Panc1 (cell line): Measurements from ENCODE around the gene CMTM4. TPM values are rescaled to one million over a fixed set of nuclear protein-coding genes. Genes with fewer than 3 reads are reported as not detected.
"Not testable (repeated sequence)": the region's sequence is repeated elsewhere in the genome, so short reads cannot be mapped to it uniquely, and the experiment has no call there.

Source experiments
- ATAC-seq: fragments of 200-7000 bp; cut with Tn5 transposase; 2 replicates; pipeline ENCODE4 v1.9.1; 2020; ENCODE audit warnings: mild to moderate bottlenecking, moderate library complexity
- BruUV-seq: library from RNA; stranded (reverse); fragments of 400-500 nt; replicated peaks from 2 replicates; lab custom pipeline; 2021; lab: Mats Ljungman, UMichigan
- CTCF ChIA-PET: fragments of 300-600 bp; sonication (Branson Sonifier 250); formaldehyde crosslinking; loops from one replicate; lab custom pipeline; 2022; ENCODE audit warnings: antibody characterized with exemption; lab: Charles Lee
- POLR2A ChIA-PET: fragments of 300-600 bp; sonication (Branson Sonifier 250); formaldehyde crosslinking; loops from one replicate; lab custom pipeline; 2022; ENCODE audit warnings: antibody characterized with exemption; lab: Charles Lee
- DNase-seq: peaks from one replicate; pipeline ENCODE4 v3.0.0-alpha.2; 2010; ENCODE audit warnings: low read depth, low spot score
- H3K27ac ChIP-seq: 2 replicates; pipeline ENCODE4 v1.5.1; 2011; ENCODE audit warnings: mild to moderate bottlenecking, low read length, inconsistent platforms
- H3K27me3 ChIP-seq: fragments of 200-500 bp; sonication (Bioruptor generic); 2 replicates; pipeline ENCODE4 v1.6.0; 2014; ENCODE audit warnings: low read length, inconsistent platforms; ENCODE audit not compliant: control insufficient read depth, insufficient read depth
- H3K36me3 ChIP-seq: fragments of 200-500 bp; sonication (Bioruptor generic); 2 replicates; pipeline ENCODE4 v1.5.1; 2014; ENCODE audit warnings: inconsistent platforms, mild to moderate bottlenecking, low read length, moderate library complexity; ENCODE audit not compliant: control insufficient read depth, insufficient read depth
- H3K4me1 ChIP-seq: 2 replicates; pipeline ENCODE4 v1.5.1; 2011; ENCODE audit warnings: inconsistent platforms, mild to moderate bottlenecking, low read length, moderate library complexity; ENCODE audit not compliant: control insufficient read depth, insufficient read depth
- H3K4me3 ChIP-seq, 2 experiments: 2 replicates each; pipeline ENCODE4 v1.5.1; 2011 to 2012; ENCODE audit warnings: low read depth in 2 of 2, low read length in 2 of 2, mild to moderate bottlenecking in 2 of 2, inconsistent platforms in 1 of 2, moderate library complexity in 1 of 2
- H3K9me3 ChIP-seq: fragments of 200-500 bp; sonication (Bioruptor generic); 2 replicates; pipeline ENCODE4 v1.5.1; 2014; ENCODE audit warnings: low read depth, mild to moderate bottlenecking, inconsistent platforms, low read length, moderate library complexity; ENCODE audit not compliant: control insufficient read depth, insufficient read depth
- CTCF ChIP-seq: fragments of 450-650 bp; IDR thresholded peaks from 2 replicates; pipeline ENCODE4 v1.5.1; 2017; ENCODE audit warnings: mild to moderate bottlenecking
- POLR2AphosphoS5 ChIP-seq: IDR thresholded peaks from 2 replicates; pipeline ENCODE4 v1.6.1; 2012; ENCODE audit warnings: mild to moderate bottlenecking, low read depth, low read length, moderate library complexity
- REST ChIP-seq, 2 experiments: IDR thresholded peaks; 2 replicates each; pipeline ENCODE4 v1.6.1; 2011 to 2012; ENCODE audit warnings: low read depth in 2 of 2, control low read depth in 1 of 2, low read length in 1 of 2, mild to moderate bottlenecking in 1 of 2, moderate library complexity in 1 of 2; ENCODE audit not compliant: insufficient read depth in 1 of 2
- SIN3A ChIP-seq: IDR thresholded peaks from 2 replicates; pipeline ENCODE4 v1.6.1; 2012; ENCODE audit warnings: low read depth, mild to moderate bottlenecking, low read length, moderate library complexity, borderline replicate concordance; ENCODE audit not compliant: insufficient read depth
- TCF7L2 ChIP-seq: IDR thresholded peaks from 2 replicates; pipeline ENCODE4 v1.6.1; 2011; ENCODE audit warnings: mild to moderate bottlenecking, low read depth, low read length, inconsistent platforms
- in situ Hi-C: cut with HindIII; loops from 2 replicates; pipeline ENCODE4 v1.10.0; 2016; ENCODE audit warnings: low sequenced_read_pairs, low pct_unique_long_range_greater_than_20kb
- intact Hi-C: fragments of 100-400 bp; cut with micrococcal nuclease; formaldehyde crosslinking; loops from one replicate; pipeline ENCODE4 v1.10.0; 2022; ENCODE audit not compliant: unreplicated experiment
- total RNA-seq: library from RNA; stranded (reverse); gene quantifications from one replicate; pipeline ENCODE4 v1.2.1, GENCODE V29; 2021; ENCODE audit not compliant: unreplicated experiment

Gene CMTM4
- total RNA-seq, 1 experiment from 2014 or later, result 51.9 TPM

GRCh38 chr16:66629856-66630255, 66.7 kb downstream of the CMTM4 start:
- Histone ChIP-seq H3K27me3 (no peaks in the 10 kb centered on the region), H3K36me3 (no peaks in the 10 kb centered on the region), H3K4me1 (no peaks in the 10 kb centered on the region), H3K27ac (no peak overlapping the region), H3K4me3 (no peak overlapping the region), H3K9me3 (no peaks in the 10 kb centered on the region)
- CTCF ChIA-PET, result no interaction called here
- in situ Hi-C loops, result no loop called here
- POLR2A ChIA-PET, result interaction anchor here (0.5 kb wide), 1 partner anchor 16 kb away, joined by 3 read pairs; no protein-coding TSS in a partner anchor
- DNase-seq, result no peak
- intact Hi-C loops, result no loop called here
- BruUV-seq, result no TSS peak
- no peak for ATAC-seq
- TF ChIP-seq REST (IDR thresholded peaks at IDR 0.05; ENCODE audit: insufficient read depth in 1 of 2, low read depth in 2 of 2, low read length in 1 of 2) (no peak), SIN3A (no peak), CTCF (no peak), TCF7L2 (no peak), POLR2AphosphoS5 (no peak)

- CTCF ChIA-PET, ATAC-seq, BruUV-seq, POLR2A ChIA-PET, H3K27ac ChIP-seq, H3K27me3 ChIP-seq, H3K36me3 ChIP-seq, H3K9me3 ChIP-seq, in situ Hi-C loops, H3K4me1 ChIP-seq, intact Hi-C loops, H3K4me3 ChIP-seq, DNase-seq: not testable (repeated sequence)
Measured at GRCh38 chr16:66627611-66628378, 68.7 kb downstream of the CMTM4 start.

DNA sequence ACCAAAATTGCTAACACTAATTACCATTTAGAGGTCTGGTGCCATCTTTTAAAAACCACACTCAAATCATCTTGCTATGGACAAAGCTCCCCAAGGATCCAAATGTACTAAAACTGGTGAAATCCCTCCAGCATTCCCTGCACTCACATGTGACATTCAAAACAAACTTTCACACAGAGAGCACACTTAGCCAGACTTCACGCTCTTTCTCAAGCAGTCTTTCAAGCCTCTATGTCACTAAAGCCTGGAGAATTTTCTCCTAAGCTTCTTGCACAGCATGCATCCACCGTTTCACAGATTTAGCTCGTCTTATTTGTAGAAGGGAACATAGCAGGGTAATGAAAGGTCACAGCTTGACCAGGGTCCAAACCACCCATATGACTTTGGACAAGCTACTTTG, 72.8 kb downstream of the CMTM4 start:
- ChIA-PET POLR2A (no interaction called here), CTCF (no interaction called here)
- H3K9me3 ChIP-seq, result no peaks in the 10 kb centered on the region
- in situ Hi-C loops, result no loop called here
- H3K27ac ChIP-seq, result no peak overlapping the region
- DNase-seq (no peak), ATAC-seq (no peak)
- no peak for TF ChIP-seq POLR2AphosphoS5
- TF ChIP-seq REST (IDR thresholded peaks at IDR 0.05; ENCODE audit: insufficient read depth in 1 of 2, low read depth in 2 of 2, low read length in 1 of 2), result no peak
- no peak for TF ChIP-seq SIN3A
- TF ChIP-seq TCF7L2, result no peak
- BruUV-seq, result no TSS peak
- H3K4me3 ChIP-seq, result no peak overlapping the region
- H3K36me3 ChIP-seq, result no peaks in the 10 kb centered on the region
- no peaks in the 10 kb centered on the region for H3K27me3 ChIP-seq
- peaks cover 15% of the 10 kb centered on the region for H3K4me1 ChIP-seq
- intact Hi-C loops, result no loop called here
